ENCODE data around the gene ZNF835. TPM values are rescaled to one million over a fixed set of nuclear protein-coding genes. Genes with fewer than 3 reads are reported as not detected.

ZNF835 gene
- polyA plus RNA-seq, 2 of the 4 experiments (the other 2 are of a cell fraction) = not detected

GRCh38 chr19:56670401-56670960, 1.1 kb downstream of the ZNF835 start:
- H3K4me3 ChIP-seq = no peak overlapping the region
- peaks cover 56% of the 10 kb centered on the region for H3K9me3 ChIP-seq
- no peak for FAIRE-seq

DNA sequence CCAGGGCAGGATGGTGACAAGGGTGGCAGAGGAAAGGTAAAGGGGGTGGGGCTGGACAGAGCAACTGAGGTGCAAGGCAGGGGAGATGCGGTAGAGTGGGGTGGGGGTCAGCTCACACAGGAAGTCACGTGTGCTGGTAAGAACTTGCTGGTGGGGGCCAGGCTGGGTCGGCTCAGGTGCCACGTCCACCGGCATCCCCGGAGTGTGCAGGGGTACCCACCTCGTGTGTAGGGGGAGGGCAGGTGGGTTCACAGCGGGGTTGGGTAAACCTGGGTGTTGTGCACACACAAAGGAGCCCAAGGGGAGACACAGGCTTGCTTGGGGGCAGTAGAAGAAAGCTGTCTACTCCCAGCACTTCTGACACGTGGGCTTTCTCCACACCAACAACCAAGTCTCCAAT, 2.9 kb downstream of the ZNF835 start:
- no peak for ATAC-seq
- WGBS (ENCODE audit: missing lambda C conversion rate) = 23% methylated on average over 9 of the region's 9 CpGs

More at GRCh38 chr19:56670401-56670960, 1.1 kb downstream of the ZNF835 start:
- 23% methylated on average over 11 of the region's 17 CpGs for WGBS (ENCODE audit: missing lambda C conversion rate)
- no peak for ATAC-seq
- DNase-seq (ENCODE audit: low read depth in 1 of 2, low spot score in 1 of 2) = no peak
- Histone ChIP-seq H3K4me2 (no peak overlapping the region), H3K27ac (no peak overlapping the region), H3K4me1 (no peaks in the 10 kb centered on the region)
- CTCF ChIA-PET = interaction anchor here (0.6 kb wide), 1 partner anchor 1733 kb away, joined by 4 read pairs; no protein-coding TSS in a partner anchor
- TF ChIP-seq TP53 (CRISPR knock-in tag; IDR thresholded peaks at IDR 0.05) (no peak), EHMT2 (IDR thresholded peaks at IDR 0.05; ENCODE audit: low read depth) (no peak), ESRRA (IDR thresholded peaks at IDR 0.05; ENCODE audit: borderline replicate concordance, low read length) (no peak), BHLHE40 (IDR thresholded peaks at IDR 0.05; ENCODE audit: low read depth, low read length) (no peak), HOXB5 (CRISPR knock-in tag; IDR thresholded peaks at IDR 0.05) (no peak), FOXS1 (CRISPR knock-in tag; IDR thresholded peaks at IDR 0.05) (no peak), CBX8 (IDR thresholded peaks at IDR 0.05) (no peak), ATOH8 (CRISPR knock-in tag; IDR thresholded peaks at IDR 0.05; ENCODE audit: low read depth) (no peak), NFE2L2 (conservative IDR thresholded peaks at IDR 0.05; ENCODE audit: low read length) (no peak), RCOR1 (IDR thresholded peaks at IDR 0.05; ENCODE audit: low read depth, low read length) (no peak), EHF (CRISPR knock-in tag; IDR thresholded peaks at IDR 0.05) (no peak), TFCP2L1 (CRISPR knock-in tag; IDR thresholded peaks at IDR 0.05) (no peak), CHD4 (IDR thresholded peaks at IDR 0.05; ENCODE audit: borderline replicate concordance) (no peak), RAD21 (conservative IDR thresholded peaks at IDR 0.05 in 1 of 2, IDR thresholded peaks at IDR 0.05 in 1 of 2) (no peak), HDAC2 (IDR thresholded peaks at IDR 0.05) (no peak)
- TF ChIP-seq, protein P1, sequence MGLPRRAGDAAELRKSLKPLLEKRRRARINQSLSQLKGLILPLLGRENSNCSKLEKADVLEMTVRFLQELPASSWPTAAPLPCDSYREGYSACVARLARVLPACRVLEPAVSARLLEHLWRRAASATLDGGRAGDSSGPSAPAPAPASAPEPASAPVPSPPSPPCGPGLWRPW (IDR thresholded peaks at IDR 0.05) = no peak
- POLR2A ChIA-PET = no interaction called here

DNA sequence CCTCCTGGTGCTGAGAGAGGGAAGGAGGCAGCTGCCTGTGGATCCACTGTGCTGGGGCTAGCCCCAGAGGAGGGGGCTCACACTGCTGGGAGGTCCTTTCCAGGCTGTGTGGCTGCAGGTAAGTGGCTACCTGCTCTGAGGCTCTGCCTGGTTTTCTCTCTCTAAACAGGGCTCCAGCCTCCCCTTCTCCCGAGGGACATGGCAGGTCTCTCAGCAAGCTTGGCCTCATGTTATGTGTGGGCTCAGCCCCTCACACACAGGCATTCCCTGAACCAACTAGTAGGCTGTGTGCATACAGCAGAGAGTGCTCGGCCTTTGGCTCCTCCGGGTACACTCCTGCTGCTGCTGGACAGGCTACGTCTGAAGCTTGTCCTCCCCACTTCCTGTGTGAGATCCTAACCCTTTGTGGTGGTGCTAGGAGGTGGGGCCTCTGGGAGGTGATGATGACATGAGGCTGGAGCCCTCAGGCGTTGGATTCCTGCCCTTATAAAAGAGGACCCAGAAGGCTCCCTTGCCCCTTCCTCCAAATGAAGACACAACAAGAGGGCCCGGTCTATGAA, 4.2 kb downstream of the ZNF835 start:
- Histone ChIP-seq H3K9me3 (peaks cover 58% of the 10 kb centered on the region), H3K4me3 (no peak overlapping the region), H3K4me2 (no peak overlapping the region), H3K27ac (no peak overlapping the region), H3K4me1 (no peaks in the 10 kb centered on the region)
- FAIRE-seq (no peak), DNase-seq (ENCODE audit: low read depth in 1 of 2, low spot score in 1 of 2) (no peak), ATAC-seq (no peak)
- under 1% methylated on average over 5 of the region's 6 CpGs for WGBS (ENCODE audit: missing lambda C conversion rate)
- ChIA-PET POLR2A (no interaction called here), CTCF (no interaction called here)
- TF ChIP-seq HOXB5 (CRISPR knock-in tag; IDR thresholded peaks at IDR 0.05) (no peak), ATOH8 (CRISPR knock-in tag; IDR thresholded peaks at IDR 0.05; ENCODE audit: low read depth) (no peak), SMC3 (IDR thresholded peaks at IDR 0.05) (no peak)

More for the DNA sequence above, 2.9 kb downstream of the ZNF835 start:
- DNase-seq (ENCODE audit: low read depth in 1 of 2, low spot score in 1 of 2) (no peak), FAIRE-seq (no peak)
- Histone ChIP-seq H3K4me1 (no peaks in the 10 kb centered on the region), H3K4me3 (no peak overlapping the region), H3K27ac (no peak overlapping the region), H3K9me3 (peaks cover 55% of the 10 kb centered on the region), H3K4me2 (no peak overlapping the region)
- ChIA-PET POLR2A (no interaction called here), CTCF (no interaction called here)
- TF ChIP-seq, protein P2, sequence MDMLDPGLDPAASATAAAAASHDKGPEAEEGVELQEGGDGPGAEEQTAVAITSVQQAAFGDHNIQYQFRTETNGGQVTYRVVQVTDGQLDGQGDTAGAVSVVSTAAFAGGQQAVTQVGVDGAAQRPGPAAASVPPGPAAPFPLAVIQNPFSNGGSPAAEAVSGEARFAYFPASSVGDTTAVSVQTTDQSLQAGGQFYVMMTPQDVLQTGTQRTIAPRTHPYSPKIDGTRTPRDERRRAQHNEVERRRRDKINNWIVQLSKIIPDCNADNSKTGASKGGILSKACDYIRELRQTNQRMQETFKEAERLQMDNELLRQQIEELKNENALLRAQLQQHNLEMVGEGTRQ (IDR thresholded peaks at IDR 0.05) = no peak
